ENCODE data around the gene SMARCC2.

Gene SMARCC2

DNA sequence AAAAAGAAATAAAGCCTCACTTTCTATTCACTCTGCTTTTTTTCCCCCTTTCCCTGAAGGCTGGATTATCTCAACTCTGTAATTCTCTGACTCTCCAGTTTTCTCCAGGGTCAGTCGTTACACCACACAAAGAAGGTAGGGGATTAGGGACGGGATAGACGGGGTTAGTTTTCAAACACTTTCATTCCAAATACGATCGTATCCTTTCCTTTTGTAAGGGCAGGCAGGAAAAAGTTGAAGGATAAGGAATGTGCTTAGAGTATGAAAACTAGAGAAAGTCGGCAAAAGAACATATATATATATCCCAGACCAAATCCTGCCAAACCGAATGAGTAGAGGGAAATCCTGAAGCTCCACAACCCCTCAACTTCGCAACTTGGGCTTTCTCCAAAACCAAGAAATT is 61.8 kb downstream of the SMARCC2 start:
- peak overlapping the region; percentile 92 for H3K4me3 ChIP-seq (ENCODE audit: low read depth, low read length)
- TF ChIP-seq, protein P1, sequence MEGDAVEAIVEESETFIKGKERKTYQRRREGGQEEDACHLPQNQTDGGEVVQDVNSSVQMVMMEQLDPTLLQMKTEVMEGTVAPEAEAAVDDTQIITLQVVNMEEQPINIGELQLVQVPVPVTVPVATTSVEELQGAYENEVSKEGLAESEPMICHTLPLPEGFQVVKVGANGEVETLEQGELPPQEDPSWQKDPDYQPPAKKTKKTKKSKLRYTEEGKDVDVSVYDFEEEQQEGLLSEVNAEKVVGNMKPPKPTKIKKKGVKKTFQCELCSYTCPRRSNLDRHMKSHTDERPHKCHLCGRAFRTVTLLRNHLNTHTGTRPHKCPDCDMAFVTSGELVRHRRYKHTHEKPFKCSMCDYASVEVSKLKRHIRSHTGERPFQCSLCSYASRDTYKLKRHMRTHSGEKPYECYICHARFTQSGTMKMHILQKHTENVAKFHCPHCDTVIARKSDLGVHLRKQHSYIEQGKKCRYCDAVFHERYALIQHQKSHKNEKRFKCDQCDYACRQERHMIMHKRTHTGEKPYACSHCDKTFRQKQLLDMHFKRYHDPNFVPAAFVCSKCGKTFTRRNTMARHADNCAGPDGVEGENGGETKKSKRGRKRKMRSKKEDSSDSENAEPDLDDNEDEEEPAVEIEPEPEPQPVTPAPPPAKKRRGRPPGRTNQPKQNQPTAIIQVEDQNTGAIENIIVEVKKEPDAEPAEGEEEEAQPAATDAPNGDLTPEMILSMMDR (IDR thresholded peaks at IDR 0.05; ENCODE audit: low read depth, low read length) = no peak

DNA sequence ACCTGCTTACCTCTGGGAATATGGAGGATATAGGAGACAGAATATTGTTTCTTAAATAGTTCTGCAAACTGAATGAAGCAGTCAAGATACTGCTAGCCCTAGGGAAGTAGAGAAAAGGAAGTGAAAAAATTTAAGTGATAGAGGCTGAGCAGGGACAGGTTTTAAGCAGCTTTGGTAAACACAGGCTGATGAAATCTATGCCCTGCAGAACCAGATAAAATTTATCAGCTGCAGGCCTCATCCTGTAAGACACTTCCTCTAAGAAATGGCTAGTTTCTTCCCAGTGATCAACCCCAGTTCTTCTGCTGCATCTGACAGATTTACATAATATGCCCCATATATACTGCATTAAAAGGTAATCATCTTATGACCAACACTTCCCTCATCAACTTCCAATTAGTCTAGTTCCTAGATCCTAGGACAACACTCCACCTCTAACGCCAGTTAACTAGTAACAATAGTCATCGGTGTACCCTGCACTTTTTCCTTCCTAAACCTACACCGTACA is 62.5 kb downstream of the SMARCC2 start:
- TF ChIP-seq, protein P1 (IDR thresholded peaks at IDR 0.05; ENCODE audit: low read depth, low read length) = no peak
- H3K4me3 ChIP-seq (ENCODE audit: low read depth, low read length) = peak overlapping the region; percentile 92; the same call in 1 of the 2 replicates

DNA sequence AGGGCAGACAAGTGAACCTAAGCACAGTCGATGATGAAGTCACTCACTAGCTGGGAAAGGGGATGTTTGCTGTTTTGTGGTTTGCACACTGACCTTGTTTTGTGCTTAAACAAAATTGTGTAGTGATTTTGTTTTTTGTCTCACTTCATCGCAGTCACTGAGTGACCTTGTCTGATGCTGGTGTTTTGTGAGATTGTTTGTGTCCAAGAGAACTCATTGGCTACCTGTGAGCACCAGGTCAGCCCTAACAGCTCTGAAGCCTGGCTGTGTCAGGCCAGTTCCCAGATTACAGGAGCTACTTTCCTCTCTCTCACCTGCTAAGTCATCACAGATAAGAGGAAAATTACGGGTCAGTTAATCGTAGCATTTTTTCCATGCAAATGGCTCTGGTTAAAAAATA is 65.2 kb downstream of the SMARCC2 start:
- TF ChIP-seq, protein P1 (IDR thresholded peaks at IDR 0.05; ENCODE audit: low read depth, low read length) = no peak
- H3K4me3 ChIP-seq (ENCODE audit: low read depth, low read length) = no peak overlapping the region

DNA sequence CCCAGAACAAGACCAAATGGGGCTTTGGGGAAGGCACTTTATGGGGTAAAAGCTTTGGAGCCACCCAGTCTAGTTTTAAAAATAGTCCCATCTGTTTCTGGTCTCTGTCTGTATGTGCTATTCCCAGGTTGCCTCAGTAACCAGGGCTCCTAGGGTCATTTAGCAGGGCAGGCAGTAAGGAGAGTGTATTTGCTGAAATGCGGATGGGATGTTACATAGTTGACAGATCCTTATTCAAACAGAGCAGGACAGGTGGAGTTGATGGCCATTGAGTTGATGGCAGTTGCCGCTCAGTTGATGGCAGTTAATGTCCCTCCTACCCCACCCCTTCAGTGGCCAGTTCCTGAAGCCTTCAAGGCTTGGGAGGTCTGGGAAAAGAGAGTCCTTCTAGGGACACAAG is 66.6 kb downstream of the SMARCC2 start:
- H3K4me3 ChIP-seq (ENCODE audit: low read depth, low read length) = no peak overlapping the region
- TF ChIP-seq, protein P1 (IDR thresholded peaks at IDR 0.05; ENCODE audit: low read depth, low read length) = no peak

DNA sequence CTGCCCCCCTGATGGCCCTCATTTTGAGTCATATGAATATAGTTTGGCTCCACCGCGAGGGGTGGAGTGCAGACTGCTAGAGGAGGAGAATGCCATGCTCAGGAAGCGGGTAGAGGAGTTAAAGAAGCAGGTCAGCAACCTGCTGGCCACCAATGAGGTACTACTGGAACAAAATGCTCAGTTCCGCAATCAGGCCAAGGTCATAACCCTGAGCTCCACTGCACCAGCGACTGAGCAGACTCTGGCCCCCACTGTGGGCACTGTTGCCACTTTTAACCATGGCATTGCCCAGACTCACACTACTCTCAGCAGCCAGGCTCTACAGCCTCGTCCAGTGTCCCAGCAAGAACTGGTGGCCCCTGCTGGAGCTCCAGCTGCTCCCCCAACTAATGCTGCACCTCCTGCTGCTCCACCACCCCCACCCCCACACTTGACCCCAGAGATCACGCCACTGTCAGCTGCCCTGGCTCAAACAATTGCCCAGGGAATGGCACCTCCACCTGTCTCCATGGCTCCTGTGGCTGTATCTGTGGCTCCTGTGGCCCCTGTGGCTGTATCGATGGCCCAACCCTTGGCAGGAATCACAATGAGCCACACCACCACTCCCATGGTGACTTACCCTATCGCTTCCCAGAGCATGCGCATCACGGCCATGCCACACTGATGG is 67.9 kb downstream of the SMARCC2 start:
- TF ChIP-seq, protein P1 (IDR thresholded peaks at IDR 0.05; ENCODE audit: low read depth, low read length) = no peak
- H3K4me3 ChIP-seq (ENCODE audit: low read depth, low read length) = no peak overlapping the region

DNA sequence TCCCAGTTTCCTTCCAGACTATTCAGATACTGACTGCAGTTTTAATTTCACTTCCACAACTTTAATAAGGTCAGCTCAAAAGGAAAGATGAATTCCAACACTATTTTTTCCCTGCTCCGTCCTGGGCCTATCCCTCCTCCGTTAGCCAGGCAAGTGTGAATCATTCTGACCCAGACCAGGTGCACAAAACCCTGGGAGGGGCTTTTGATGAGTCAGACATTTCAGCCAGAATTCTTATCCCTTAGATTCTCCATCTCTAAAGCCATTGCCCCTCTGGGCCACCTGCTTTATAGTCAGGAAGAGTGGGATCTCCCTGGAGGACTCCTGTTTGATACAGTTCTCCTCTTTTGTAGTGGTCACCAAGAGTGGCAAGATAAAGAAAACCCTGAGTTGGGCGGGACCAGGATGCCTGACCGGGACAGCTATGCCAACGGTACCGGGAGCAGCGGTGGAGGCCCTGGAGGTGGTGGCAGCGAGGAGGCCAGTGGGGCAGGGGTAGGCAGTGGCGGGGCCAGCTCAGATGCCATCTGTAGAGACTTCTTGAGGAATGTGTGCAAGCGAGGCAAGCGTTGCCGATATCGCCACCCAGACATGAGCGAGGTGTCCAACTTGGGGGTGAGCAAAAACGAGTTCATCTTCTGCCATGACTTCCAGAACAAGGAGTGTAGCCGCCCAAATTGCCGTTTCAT is 69.0 kb downstream of the SMARCC2 start:
- no peak overlapping the region for H3K4me3 ChIP-seq (ENCODE audit: low read depth, low read length)
- TF ChIP-seq, protein P1 (IDR thresholded peaks at IDR 0.05; ENCODE audit: low read depth, low read length) = no peak

DNA sequence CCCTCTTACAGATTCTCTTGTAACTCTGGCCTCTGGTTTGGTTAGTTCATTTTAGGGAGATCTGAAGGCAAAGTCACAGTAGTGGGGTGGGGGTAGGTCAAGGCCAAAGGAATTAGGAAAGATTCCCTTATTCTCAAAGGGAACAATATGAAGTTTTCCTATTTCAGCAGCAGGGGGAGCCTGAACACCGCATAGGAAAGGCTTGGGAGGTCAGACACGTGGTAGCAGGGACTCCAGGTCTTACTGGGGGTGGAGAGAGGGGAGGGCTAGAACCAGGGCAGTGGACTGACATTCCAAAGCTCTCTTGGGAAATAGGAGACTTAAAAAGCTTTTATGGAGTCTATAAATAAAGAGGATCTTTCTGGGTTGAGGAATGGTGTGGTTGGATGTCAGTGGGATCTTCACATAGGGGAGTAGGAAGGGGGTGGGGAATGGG is 69.9 kb downstream of the SMARCC2 start:
- TF ChIP-seq, protein P1 (IDR thresholded peaks at IDR 0.05; ENCODE audit: low read depth, low read length) = peak; percentile 64
- H3K4me3 ChIP-seq (ENCODE audit: low read depth, low read length) = no peak overlapping the region; the same call in 1 of the 2 replicates

All from WI38 (cell line).